ENCODE measurements around the gene UBXN6.
A peak's percentile ranks its signal among the peaks of the same experiment; 100 is the strongest.

Gene UBXN6

DNA sequence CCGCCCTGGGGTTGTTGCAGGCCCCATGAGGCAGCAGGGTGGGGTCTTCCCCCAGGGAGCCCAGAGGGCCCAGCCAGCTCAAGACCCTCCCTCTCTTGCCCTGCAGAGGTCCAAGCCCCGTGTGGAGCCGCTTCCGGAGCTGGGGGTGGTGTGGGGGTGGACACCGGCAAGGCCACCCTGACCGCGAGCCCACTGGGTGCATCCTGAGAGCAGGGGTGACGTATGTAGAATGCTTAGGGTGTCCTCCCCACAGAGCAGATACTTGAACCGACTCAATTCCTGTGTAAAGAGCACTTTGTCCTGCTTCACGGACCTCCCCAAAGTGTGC, 14.8 kb downstream of the UBXN6 start:
- no peak for DNase-seq (ENCODE audit: low spot score)

DNA sequence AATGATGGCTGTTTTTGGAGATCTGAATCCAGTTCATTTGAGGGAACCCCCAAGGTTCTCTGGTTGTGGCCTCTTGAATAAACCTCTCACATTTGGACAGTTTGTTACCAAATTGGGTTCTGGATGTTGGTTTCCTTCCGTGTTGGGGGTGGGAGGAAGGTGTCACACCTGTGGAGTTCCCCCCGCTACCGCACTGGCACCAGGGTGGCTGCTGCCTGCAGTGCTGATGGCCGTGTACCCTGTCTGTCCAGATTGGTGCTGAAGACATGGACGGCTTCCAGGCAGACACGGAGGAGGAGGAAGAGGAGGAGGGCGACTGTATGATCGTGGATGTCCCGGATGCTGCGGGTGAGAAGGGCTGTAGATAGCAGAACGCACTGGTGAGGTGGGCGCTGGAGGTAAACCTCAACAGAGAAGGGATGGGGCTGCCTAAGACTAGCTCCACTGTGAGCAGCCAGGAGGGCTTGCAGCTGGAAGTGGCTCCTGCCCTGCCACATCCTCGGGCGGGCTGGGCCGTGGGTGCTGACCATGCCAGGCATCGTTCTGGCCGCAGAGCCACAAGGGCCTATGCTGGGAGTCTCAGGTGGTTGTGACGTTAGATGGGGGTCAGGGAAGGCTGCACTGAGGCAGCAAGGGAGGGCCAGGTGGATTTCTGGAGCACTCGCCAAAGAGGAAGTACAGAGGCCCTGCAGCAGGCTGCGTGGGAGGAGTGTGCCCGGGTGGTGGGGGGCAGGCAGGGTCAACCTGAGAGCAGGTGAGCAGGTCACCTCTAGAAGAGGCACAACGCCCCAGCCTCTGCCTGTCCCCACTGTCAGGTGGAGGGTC, 15.4 kb downstream of the UBXN6 start:
- DNase-seq (ENCODE audit: low spot score): no peak

DNA sequence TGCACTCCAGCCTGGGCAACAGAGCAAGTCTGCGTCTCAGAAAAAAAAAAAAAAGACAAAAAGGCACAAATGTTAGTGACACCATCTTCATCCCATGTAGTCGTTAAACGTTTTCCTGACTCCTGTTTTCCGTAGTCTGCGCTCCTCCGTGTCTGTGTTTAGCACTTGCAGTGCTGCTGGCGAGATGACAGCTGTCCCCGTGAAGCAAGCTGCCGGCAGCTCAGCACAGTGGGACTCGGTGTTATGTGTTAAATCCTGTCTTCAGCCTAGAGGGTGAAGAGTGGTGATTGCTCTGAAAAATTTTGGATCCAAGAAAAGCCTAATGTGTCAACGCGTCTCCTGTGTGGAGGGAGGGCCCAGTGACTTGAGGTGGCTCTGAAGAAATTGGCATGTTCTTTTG, 18.4 kb downstream of the UBXN6 start:
- DNase-seq (ENCODE audit: low spot score): no peak

DNA sequence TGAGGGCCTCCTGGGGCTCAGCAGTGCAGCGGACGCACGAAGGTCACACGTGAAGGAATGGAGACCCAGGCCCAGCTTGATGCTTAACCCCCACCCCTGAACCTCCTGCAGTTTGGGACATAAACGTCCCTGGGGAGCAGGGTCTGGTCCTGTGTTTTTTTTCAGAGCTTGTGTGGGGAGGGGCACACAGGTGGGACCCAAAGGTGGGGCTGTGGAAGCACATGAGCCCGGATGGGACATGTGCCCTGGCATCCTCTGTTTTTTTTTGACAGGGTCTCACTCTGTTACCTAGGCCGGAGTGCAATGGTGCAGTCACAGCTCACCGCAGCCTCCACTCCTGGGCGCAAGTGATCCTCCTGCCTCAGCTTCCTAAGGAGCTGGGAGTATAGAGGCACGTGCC, 20.5 kb downstream of the UBXN6 start:
- no peak for DNase-seq (ENCODE audit: low spot score)

DNA sequence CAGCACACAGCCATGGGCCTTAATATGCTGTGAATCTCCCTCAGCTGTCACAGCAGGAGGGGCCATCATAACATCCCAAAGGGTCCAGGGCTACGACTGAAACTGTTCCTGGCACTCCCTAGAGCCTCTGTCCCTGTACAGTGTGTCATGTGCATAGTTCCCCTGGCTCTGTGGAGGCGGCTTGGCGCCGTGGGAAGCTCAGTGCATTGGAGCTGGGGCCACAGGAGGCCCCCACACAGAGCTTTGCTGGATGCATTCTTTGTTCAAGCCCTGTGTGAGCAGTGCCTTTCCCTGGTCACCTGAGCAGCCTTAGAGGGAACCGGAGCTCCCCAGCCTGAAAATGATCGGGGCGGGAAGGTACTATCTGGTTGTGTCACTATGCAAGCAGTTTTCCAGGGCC, 21.4 kb downstream of the UBXN6 start:
- no peak for DNase-seq (ENCODE audit: low spot score)

DNA sequence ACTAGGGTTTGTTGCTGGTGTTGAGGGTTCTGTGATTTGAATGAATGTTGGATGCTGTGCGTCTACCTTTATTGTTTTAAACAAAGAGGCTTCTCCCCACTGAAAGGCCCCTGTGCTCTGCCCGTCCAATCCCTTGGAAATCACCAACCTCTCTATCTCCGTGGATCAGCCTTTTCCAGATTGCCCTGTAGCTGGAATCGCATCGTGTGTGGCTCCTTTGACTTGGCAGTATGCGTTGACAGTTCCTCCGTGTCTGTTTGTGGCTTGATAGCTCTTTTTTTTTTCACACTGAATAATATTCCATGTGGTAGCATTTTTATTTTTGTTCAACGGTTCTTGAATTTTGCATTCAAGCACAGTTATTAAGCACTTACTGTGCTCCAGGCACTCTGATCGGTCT, 23.2 kb downstream of the UBXN6 start:
- no peak for DNase-seq (ENCODE audit: low spot score)

DNA sequence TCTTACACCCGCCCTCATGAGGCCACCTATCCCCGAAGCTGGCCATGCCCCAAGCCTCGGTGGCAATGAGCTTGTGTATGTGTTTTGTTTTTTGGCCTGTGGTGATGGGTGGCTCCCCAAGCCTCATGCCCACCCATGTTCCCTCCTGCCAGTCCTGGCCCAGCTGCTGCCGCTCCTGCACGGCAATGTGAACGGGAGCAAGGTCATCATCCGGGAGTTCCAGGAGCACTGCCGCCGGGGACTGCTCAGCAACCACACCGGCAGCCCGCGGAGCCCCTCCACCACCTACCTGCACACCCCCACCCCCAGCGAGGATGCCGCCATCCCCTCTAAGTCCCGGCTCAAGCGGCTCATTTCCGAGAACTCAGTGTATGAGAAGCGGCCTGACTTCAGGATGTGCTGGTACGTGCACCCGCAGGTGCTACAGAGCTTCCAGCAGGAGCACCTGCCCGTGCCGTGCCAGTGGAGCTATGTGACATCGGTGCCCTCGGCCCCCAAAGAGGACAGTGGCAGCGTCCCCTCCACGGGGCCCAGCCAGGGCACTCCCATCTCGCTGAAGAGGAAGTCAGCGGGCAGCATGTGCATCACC, 24.6 kb downstream of the UBXN6 start:
- no peak for DNase-seq (ENCODE audit: low spot score)

DNA sequence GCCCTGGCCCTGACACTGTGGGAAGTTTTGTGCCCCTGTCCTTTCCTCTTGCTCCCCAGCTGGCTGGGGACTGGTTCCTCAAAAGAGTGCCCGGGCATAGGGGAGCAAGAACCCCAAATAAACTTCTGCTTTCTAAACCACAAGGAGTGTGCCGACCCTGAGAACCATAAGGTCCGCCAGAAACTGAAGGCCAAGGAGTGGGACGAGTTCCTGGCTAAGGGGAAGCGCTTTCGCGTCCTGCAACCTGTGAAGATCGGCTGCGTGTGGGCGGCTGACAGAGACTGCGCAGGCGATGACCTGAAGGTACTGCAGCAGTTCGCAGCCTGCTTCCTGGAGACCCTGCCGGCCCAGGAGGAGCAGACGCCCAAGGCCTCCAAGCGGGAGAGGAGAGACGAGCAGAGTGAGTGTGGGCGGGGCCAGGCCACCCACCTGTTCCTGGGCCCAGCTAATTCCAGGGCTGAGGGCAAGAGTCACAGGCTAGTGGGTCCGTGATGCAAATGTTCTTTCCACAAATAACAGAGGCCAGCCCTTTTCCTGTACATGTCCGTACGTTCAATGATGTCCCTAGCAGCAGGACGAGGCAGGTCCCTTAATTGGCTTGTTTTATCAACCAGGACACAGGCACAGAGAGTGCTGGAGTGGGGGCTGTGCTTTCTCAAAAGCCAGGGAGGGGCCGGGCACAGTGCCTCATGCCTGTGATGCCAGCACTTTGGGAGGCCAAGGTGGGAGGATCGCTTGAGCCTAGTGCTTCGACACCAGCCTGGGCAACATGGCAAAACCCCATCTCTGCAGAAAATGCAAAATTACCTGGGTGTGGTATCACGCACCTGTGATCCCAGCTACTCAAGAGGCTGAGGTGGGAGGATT, 25.6 kb downstream of the UBXN6 start:
- peak; percentile 75 for DNase-seq (ENCODE audit: low spot score)

DNA sequence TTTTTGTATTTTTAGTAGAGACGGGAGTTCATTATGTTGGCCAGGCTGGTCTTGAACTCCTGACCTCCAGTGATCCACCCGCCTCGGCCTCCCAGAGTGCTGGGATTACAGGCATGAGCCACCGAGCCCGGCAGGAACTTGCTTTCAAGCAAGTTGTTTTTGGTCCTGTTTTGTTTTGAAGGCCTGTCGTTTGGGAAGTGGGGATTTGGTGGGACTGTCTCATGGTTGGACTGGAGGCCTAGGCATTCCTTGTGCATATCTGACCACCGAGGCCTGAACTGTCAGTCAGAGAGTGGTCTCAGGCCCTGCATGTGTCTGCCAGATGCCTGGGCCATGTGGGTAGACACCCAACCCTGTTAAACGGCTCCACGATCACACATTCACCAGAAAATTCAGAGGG, 26.3 kb downstream of the UBXN6 start:
- no peak for DNase-seq (ENCODE audit: low spot score)

DNA sequence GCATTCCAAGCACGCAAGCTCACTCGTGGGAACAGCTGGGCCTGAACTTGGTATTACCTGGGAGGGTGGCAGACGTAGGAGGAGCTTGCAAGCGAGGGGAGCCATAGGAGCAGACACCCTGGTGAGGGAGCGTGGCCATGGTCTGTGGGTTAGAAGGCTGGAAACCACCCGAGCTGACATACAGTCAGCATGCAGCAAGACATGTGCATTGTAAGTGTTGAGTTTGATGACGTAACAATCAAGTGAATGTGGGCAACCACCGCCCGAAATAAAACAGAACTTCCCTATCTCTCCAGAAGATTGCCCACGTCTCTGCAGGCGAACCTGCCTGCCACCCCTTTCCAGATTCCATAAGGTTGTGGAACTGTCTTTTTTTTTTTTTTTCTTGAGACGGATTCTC, 26.8 kb downstream of the UBXN6 start:
- DNase-seq (ENCODE audit: low spot score): peak; percentile 49

DNA sequence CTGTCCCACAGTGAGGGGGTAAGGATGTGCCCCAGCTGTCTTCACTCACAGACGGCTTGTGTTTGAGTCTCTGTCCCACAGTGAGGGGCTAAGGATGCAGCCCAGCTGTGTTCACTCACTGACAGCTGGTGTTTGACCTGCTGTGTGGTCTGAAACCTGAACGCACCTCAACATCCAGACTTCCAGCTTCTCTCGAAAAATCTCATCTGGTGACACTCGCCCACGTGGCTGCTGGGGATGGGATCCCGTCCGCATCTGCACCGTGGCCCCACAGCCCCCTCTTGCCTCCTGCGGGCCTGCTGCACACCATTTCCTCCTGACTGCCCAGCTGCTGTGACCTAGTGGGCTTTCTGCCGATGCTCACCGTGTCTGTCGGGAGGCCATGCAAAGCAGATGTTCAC, 27.8 kb downstream of the UBXN6 start:
- DNase-seq (ENCODE audit: low spot score): no peak

DNA sequence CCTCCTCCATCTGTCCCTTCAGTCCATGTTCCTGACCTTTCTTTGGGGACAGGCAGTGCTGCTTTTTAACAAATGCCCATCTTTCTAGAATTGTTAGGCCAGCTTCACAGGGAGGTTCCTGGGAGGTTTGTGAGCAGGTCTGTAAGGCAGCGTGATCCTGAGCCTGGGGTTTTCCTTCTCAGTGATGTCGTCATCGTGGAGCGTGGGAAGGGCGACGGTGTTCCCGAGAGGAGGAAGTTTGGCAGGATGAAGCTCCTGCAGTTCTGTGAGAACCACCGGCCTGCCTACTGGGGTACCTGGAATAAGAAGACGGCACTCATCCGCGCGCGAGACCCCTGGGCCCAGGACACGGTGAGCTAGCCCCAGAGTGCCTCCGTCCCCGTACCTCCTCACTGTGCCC, 28.3 kb downstream of the UBXN6 start:
- no peak for DNase-seq (ENCODE audit: low spot score)

DNA sequence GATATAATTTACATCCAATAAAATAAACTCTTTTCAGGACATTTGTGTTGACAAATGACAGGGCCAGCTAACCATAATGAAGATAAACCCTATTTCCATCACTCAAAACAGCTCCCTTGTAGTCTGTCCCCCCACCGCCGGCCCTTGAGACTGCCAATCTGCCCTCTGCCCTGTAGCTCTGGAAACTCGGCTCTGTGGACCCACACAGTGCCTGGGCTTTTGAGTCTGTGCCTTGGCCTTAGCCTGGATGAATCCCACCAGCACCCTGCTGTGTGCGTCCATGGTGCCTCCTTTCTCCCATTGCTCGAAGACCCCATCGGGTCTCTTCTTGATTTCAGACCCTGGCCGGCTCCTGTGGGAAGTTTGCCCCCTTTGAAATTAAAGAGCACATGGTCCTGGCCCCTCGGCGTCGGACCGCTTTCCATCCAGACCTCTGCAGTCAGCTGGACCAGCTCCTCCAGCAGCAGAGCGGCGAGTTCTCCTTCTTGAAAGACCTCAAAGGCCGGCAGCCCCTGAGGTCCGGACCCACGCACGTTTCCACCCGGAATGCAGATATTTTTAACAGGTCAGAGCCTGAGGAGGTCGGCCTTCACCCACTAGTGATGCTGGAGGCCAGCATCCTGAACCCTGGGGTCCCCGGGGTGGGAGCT, 29.1 kb downstream of the UBXN6 start:
- DNase-seq (ENCODE audit: low spot score): no peak

DNA sequence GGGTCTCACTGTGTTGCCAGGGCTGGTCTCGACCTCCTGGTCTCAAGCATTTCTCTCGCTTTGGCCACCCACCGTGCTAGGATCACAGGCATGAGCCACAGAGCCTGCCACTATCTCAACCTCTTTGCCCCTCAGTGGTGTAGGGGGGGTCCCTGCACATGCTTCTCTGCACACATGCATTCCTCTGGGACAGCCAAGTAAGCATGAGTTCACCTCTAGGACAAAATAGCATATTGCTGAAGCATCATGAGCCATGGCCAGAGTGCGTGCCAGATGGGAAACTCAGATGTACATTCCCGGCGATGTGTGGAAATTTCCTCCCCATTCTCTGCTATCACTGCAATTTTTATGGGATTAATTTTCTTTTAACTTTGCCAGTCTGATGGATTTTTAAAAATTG, 32.1 kb downstream of the UBXN6 start:
- no peak for DNase-seq (ENCODE audit: low spot score)

DNA sequence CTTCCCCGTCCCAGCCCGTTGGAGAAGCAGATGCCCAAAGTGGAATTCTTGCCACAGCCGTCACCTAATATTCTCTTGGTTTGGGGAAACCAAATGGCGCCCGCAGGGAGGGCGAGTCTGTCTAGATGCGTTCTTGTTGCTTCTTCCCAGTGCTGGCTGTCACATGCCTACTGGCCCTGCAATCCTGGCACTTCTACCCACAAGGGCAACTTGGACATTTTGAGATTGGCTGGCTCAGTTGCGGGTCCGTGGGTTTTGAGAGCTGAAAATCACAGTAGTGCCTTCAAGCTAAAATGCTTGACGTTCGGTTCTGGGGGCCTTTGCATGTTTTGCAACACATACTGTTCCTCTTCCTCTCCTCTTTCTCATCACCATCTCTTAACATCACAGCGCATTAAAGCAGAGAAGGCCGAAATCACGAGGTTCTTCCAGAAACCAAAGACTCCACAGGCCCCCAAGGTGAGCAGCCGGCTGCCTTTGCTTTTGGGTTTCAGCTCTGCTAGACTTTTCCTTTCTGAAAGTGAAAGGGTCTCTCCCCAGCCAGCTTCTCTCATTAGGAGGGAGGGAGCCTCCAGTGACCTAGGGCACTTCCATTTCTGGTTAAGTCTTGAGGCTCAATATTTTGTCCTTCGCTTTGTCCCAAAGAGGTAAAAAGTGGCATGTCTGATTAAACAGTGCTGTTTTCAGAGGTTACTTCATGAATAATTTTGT, 34.0 kb downstream of the UBXN6 start:
- DNase-seq (ENCODE audit: low spot score): no peak

DNA sequence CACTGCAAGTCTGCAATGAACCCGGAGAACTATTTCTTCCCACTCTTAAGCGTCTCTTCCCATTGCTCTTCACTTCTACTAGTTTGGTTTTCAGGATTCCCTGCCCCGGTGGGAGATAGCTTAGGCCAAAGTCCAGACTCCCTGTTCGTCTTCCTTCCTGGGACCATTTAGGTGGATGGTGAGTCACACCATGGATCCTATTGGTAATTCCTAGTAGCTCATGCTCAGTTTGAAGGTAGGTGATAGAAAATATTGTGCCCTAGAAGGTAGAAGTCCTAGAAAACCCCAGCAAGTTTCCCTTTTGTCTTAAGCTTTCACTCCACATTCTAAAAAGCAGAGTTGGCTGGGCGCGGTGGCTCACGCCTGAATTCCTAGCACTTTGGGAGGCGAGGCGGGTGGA, 41.3 kb downstream of the UBXN6 start:
- no peak for DNase-seq (ENCODE audit: low spot score)

DNA sequence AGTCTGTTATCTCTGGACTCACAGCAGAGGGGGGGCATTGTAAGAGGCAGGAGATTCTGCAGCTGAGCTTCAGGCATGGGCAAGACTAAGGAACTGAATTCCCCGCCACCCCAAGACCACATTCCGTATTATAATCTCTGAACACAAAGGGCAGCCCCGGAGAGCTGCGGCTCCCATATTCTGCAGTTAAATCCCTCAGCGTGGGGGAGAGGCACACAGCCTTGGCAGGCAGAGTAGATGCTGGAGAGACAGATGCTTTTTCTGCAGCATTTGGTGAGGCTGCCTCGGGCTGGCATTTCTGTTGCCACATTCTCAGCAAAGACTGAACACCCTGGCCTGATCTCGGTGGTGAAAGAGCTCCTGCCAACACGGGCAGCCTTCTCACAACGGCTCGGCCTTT, 42.2 kb downstream of the UBXN6 start:
- no peak for DNase-seq (ENCODE audit: low spot score)

DNA sequence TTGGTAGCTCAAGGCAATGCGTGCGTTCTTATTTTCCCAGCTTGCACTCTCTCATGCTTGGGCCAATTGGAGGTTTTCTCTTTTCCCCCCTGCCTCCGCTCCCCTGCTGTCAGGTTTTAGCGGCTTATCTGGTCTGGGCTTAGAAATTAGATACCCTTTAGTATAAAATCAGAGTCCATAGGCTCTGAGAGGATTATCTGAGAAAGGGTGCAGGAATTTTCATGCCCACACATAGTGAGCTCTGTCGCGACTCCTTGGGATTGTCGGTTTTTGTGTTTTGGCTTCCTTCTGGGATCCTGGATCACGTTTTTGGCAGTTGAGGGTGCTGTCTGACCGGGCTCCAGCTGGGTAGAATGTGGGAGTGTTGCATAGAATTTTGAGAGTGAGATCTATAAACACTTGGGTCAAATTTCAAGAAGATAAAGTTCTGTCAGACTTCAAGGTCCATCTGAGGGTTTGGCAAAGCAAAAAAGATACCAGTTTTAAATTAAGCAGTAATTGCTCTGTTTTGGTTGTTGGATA, 42.7 kb downstream of the UBXN6 start:
- no peak for DNase-seq (ENCODE audit: low spot score)

DNA sequence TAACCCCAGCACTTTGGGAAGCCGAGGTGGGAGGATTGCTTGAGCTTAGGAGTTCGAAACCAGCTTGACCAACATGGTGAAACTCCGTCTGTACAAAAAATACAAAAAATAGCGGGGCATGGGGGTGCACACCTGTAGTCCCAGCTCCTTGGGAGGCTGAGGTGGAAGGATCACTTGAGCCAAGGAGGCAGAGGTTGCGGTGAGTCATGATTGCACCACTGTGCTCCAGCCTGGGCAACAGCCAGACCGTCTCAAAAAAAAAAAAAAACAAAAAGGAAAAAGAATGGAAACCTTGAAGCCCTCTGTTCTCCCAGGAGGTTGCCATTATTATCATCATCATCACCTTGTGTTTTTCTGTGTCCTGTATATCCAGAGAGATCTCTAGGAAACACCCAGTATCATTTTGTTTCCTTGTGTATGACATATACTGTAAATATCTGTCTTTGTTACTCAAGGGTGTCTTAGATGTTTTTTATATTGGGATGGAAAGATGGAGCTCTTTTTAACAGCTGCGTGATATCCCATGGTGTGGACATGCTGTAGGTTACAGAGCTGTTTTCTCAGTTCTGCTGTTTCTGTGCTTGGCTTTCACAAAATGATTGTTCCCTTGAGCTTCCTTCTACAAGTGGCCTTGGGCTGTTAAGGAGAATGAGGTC, 43.3 kb downstream of the UBXN6 start:
- no peak for DNase-seq (ENCODE audit: low spot score)

DNA sequence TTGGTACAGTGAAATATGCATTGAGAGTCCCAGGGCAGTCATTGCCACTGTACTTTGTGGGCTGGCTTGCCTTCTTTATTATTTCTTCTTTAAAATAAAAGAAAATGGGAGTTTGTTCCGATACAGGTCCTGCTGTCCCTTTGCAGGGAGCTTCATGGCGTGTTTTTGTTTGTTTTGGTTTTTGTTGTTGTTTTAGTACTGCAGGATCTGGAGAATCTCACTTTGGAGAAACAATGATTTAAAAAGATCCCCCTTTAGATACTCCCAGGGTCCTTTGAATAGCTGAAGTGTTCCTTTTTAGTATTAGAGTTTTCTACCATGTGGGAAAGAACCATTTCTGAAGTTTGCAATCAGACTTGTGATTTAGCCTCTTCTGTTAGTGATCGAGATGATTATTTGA, 44.0 kb downstream of the UBXN6 start:
- DNase-seq (ENCODE audit: low spot score): no peak
